Ovary (tissue), 3 donors: Measurements from ENCODE around the gene FHOD3.

Experiments used
- EP300 ChIP-seq: sonication (generic); formaldehyde crosslinking; IDR thresholded peaks from one replicate; pipeline ENCODE4 v1.6.1; 2017; ENCODE audit warnings: antibody characterized with exemption
- POLR2A ChIP-seq: fragments of 450-650 bp; IDR thresholded peaks from one replicate; pipeline ENCODE4 v1.6.1; 2017; ENCODE audit warnings: antibody characterized with exemption, mild to moderate bottlenecking, moderate library complexity
- TF ChIP-seq, protein P1 (sequence below), 3 donors: fragments of 450-650 bp in 2 of 3; fragments of 200-600 bp in 1 of 3; IDR thresholded peaks; one replicate each; pipeline versions ENCODE4 v1.5.1 to v1.8.0; 2016 to 2022; ENCODE audit warnings: antibody characterized with exemption in 3 of 3, mild to moderate bottlenecking in 1 of 3
- donor health status: DM: no; HTN: no; CAD: no.

DNA sequence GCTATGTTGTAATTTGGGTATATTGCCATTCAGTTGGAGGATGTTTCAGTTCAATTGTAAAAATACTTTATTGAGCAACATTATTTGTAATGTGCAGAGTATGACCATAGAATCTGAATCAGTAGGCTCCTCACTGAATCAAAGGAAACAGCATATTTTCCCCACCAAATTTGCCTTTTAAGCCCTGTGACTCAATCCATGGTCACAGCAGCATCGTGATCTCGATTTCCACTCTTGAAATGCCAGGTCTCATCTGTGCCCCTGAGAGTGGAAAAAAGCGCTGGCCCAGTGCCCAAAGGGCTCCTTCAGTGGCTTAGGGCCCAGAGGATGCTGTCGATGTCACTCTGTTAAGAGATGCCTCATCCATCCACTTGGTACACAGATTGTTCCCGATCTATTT, 57.5 kb downstream of the FHOD3 start:
- TF ChIP-seq, protein P1, sequence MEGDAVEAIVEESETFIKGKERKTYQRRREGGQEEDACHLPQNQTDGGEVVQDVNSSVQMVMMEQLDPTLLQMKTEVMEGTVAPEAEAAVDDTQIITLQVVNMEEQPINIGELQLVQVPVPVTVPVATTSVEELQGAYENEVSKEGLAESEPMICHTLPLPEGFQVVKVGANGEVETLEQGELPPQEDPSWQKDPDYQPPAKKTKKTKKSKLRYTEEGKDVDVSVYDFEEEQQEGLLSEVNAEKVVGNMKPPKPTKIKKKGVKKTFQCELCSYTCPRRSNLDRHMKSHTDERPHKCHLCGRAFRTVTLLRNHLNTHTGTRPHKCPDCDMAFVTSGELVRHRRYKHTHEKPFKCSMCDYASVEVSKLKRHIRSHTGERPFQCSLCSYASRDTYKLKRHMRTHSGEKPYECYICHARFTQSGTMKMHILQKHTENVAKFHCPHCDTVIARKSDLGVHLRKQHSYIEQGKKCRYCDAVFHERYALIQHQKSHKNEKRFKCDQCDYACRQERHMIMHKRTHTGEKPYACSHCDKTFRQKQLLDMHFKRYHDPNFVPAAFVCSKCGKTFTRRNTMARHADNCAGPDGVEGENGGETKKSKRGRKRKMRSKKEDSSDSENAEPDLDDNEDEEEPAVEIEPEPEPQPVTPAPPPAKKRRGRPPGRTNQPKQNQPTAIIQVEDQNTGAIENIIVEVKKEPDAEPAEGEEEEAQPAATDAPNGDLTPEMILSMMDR (IDR thresholded peaks at IDR 0.05), result no peak
- TF ChIP-seq POLR2A, result no peak
- TF ChIP-seq EP300, result no peak
